Measurements from ENCODE around the gene BRCC3.

The BRCC3 gene

GRCh38 chrX:155148724-155149537 is 77.6 kb downstream of the BRCC3 start:
- DNase-seq = no peak

- DNase-seq = no peak
These were observed 98.6 kb downstream of the BRCC3 start for GRCh38 chrX:155169881-155170280.
